Coronary artery (tissue), 2 donors: Measurements from ENCODE around the gene SLC35B2.

Experiments
- DNase-seq: peaks from one replicate; pipeline ENCODE4 v3.0.0-alpha.2; 2017; ENCODE audit warnings: low spot score
- H3K27ac ChIP-seq, 2 donors: fragments of 200-600 bp; sonication (generic); one replicate each; pipeline ENCODE4 v1.5.1; 2016 to 2019
- H3K4me3 ChIP-seq: fragments of 200-600 bp; sonication (generic); 2 replicates; pipeline ENCODE4 v1.5.1; 2016; ENCODE audit warnings: mild to moderate bottlenecking, moderate library complexity
- CTCF ChIP-seq: fragments of 200-600 bp; sonication (generic); IDR thresholded peaks from one replicate; pipeline ENCODE4 v1.5.1; 2019; ENCODE audit warnings: antibody characterized with exemption

The SLC35B2 gene

GRCh38 chr6:44262467-44263353 lies 5.4 kb upstream of the SLC35B2 start:
- no peak for DNase-seq
- no peak for TF ChIP-seq CTCF
- peak overlapping the region in 1 of 2 donors; percentile 35 for H3K27ac ChIP-seq
- peak overlapping the region; percentile 83 for H3K4me3 ChIP-seq

GRCh38 chr6:44261581-44261980 lies 4.3 kb upstream of the SLC35B2 start:
- TF ChIP-seq CTCF = no peak
- Histone ChIP-seq H3K27ac (no peak overlapping the region), H3K4me3 (no peak overlapping the region)
- no peak for DNase-seq

GRCh38 chr6:44260451-44261297 lies 3.3 kb upstream of the SLC35B2 start:
- Histone ChIP-seq H3K4me3 (no peak overlapping the region), H3K27ac (no peak overlapping the region)
- no peak for DNase-seq
- no peak for TF ChIP-seq CTCF

- Histone ChIP-seq H3K4me3 (no peak overlapping the region), H3K27ac (no peak overlapping the region)
- DNase-seq = no peak
- no peak for TF ChIP-seq CTCF
Observed at GRCh38 chr6:44260011-44260410, 2.7 kb upstream of the SLC35B2 start.

GRCh38 chr6:44258921-44259320 lies 1.6 kb upstream of the SLC35B2 start:
- no peak for DNase-seq
- TF ChIP-seq CTCF = no peak
- no peak overlapping the region for H3K27ac ChIP-seq
- no peak overlapping the region for H3K4me3 ChIP-seq

- no peak for DNase-seq
- TF ChIP-seq CTCF = no peak
- no peak overlapping the region for H3K27ac ChIP-seq
- H3K4me3 ChIP-seq = no peak overlapping the region
Observed at GRCh38 chr6:44258325-44258863, 1.1 kb upstream of the SLC35B2 start.
